WTC11 (cell line): Measurements from ENCODE around the gene MAGI2. TPM values are rescaled to one million over a fixed set of nuclear protein-coding genes. Genes with fewer than 3 reads are reported as not detected.

Experiments
- ATAC-seq: fragments of 200-7000 bp; cut with Tn5 transposase; 2 replicates; pipeline ENCODE4 v1.10.0; 2021; ENCODE audit warnings: mild to moderate bottlenecking, moderate library complexity
- CTCF ChIA-PET: fragments of 300-600 bp; sonication (Branson Sonifier 250); formaldehyde crosslinking; loops from one replicate; lab custom pipeline; 2021; ENCODE audit warnings: antibody characterized with exemption; lab: Charles Lee
- POLR2A ChIA-PET: fragments of 350-600 bp; sonication (Branson Sonifier 250); formaldehyde crosslinking; loops from one replicate; lab custom pipeline; 2021; ENCODE audit warnings: antibody characterized with exemption; lab: Charles Lee
- DNase-seq: peaks from one replicate; pipeline ENCODE4 v3.0.0; 2021; ENCODE audit warnings: low spot score
- H3K27ac Mint-ChIP-seq: 2 replicates; pipeline ENCODE4 v1.8.0; 2021; ENCODE audit warnings: mixed read lengths
- H3K27me3 Mint-ChIP-seq: 2 replicates; pipeline ENCODE4 v1.8.0; 2021; ENCODE audit warnings: low read depth, mild to moderate bottlenecking, moderate library complexity, mixed read lengths
- H3K36me3 Mint-ChIP-seq: 2 replicates; pipeline ENCODE4 v1.8.0; 2021; ENCODE audit warnings: mixed read lengths
- H3K4me1 Mint-ChIP-seq: 2 replicates; pipeline ENCODE4 v1.8.0; 2022; ENCODE audit warnings: mixed read lengths
- H3K4me3 Mint-ChIP-seq: 2 replicates; pipeline ENCODE4 v1.8.0; 2021; ENCODE audit warnings: mild to moderate bottlenecking, moderate library complexity, mixed read lengths
- H3K9me3 Mint-ChIP-seq: 2 replicates; pipeline ENCODE4 v1.8.0; 2021; ENCODE audit warnings: mixed read lengths
- ATF2 ChIP-seq: sonication (generic); formaldehyde crosslinking; IDR thresholded peaks from 2 replicates; pipeline ENCODE4 v1.8.1; 2022; ENCODE audit warnings: low read depth, missing genetic modification reagents, borderline replicate concordance
- CBFB ChIP-seq: sonication (generic); formaldehyde crosslinking; IDR thresholded peaks from 2 replicates; pipeline ENCODE4 v1.8.1; 2022; ENCODE audit warnings: mild to moderate bottlenecking, low read depth, missing genetic modification reagents
- CREM ChIP-seq: sonication (generic); formaldehyde crosslinking; IDR thresholded peaks from 2 replicates; pipeline ENCODE4 v1.8.1; 2022; ENCODE audit warnings: mild to moderate bottlenecking, missing genetic modification reagents, moderate library complexity
- EMX1 ChIP-seq: fragments of 250-450 bp; sonication (Bioruptor Pico); IDR thresholded peaks from 2 replicates; pipeline ENCODE4 v1.8.0; 2021; ENCODE audit warnings: mild to moderate bottlenecking
- GABPB1 ChIP-seq: sonication (generic); formaldehyde crosslinking; IDR thresholded peaks from 2 replicates; pipeline ENCODE4 v1.8.1; 2023; ENCODE audit warnings: mild to moderate bottlenecking, missing genetic modification reagents
- GRHL2 ChIP-seq: fragments of 250-450 bp; sonication (Bioruptor Pico); IDR thresholded peaks from 2 replicates; pipeline ENCODE4 v1.8.0; 2022; ENCODE audit warnings: mild to moderate bottlenecking, moderate library complexity; ENCODE audit not compliant: insufficient replicate concordance, severe bottlenecking
- KAT7 ChIP-seq: sonication (generic); formaldehyde crosslinking; IDR thresholded peaks from 2 replicates; pipeline ENCODE4 v1.8.1; 2023; ENCODE audit warnings: missing genetic modification reagents, mild to moderate bottlenecking, borderline replicate concordance
- SOX15 ChIP-seq: fragments of 250-450 bp; sonication (Bioruptor Pico); IDR thresholded peaks from 2 replicates; pipeline ENCODE4 v1.9.0; 2021; ENCODE audit warnings: mild to moderate bottlenecking
- SP1 ChIP-seq: sonication (generic); formaldehyde crosslinking; conservative IDR thresholded peaks from 2 replicates; pipeline ENCODE4 v1.8.1; 2022; ENCODE audit warnings: missing genetic modification reagents
- STAT6 ChIP-seq: sonication (generic); formaldehyde crosslinking; conservative IDR thresholded peaks from 2 replicates; pipeline ENCODE4 v1.8.1; 2023; ENCODE audit warnings: mild to moderate bottlenecking, low read depth, missing genetic modification reagents, moderate library complexity
- ZNF263 ChIP-seq: sonication (generic); formaldehyde crosslinking; IDR thresholded peaks from 2 replicates; pipeline ENCODE4 v1.8.1; 2022; ENCODE audit warnings: low read depth, mild to moderate bottlenecking, moderate library complexity, missing genetic modification reagents
- ZNF425 ChIP-seq: fragments of 250-450 bp; sonication (Bioruptor Pico); conservative IDR thresholded peaks from 2 replicates; pipeline ENCODE4 v1.9.0; 2021; ENCODE audit warnings: mild to moderate bottlenecking
- total RNA-seq: library from RNA; stranded (reverse); gene quantifications from 3 replicates; pipeline ENCODE4 v1.2.3, GENCODE V29; 2021
- TF ChIP-seq, protein P1 (sequence below): fragments of 250-450 bp; sonication (Bioruptor Pico); IDR thresholded peaks from 2 replicates; pipeline ENCODE4 v1.9.0; 2021; ENCODE audit warnings: mild to moderate bottlenecking

MAGI2 gene
- total RNA-seq, 1 experiment from 2014 or later, result 26.6 TPM

DNA sequence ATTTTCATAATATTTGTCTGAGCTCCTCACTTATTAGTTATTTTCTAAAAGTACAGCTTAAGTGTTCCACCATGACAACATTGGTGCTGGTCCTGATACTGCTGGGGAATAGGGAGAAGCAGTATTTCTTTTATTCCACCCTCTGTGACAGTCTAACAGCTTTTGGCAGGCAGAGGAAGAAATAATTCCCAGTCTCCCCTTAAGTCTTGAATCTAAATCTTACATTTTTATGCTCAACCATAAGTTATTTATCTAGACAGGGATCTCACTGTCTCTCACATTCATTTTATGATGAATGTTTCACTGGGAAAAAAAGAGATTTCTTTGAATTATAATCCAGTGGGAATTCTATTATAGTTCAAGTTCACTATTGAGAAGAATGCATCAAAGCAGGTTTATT lies 71.5 kb downstream of the MAGI2 start (continued):
- TF ChIP-seq CBFB (CRISPR knock-in tag) (no peak), ZNF263 (CRISPR knock-in tag) (no peak)

DNA sequence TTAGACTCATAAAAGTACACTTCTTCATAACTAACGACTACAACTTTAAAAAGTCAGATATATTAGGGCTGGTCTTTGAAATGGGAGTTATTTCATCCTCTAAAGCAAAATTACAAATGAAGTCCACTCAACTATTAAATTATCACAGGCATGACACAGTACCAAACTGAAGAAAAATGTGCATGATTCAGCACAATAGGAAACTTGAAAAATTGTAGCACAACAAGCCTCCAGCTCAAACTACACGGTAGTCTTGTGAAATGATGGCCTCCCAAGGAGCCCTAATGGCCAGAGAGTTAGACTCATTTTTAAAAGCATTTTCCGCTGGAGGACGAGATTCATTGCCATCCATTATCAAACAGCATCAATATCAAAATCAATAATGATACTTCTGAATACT lies 76.4 kb downstream of the MAGI2 start:
- no peaks in the 10 kb centered on the region for H3K4me1 Mint-ChIP-seq
- POLR2A ChIA-PET, result no interaction called here
- CTCF ChIA-PET, result no interaction called here

More for the DNA sequence above, 76.4 kb downstream of the MAGI2 start:
- ATAC-seq (no peak), DNase-seq (no peak)
- no peaks in the 10 kb centered on the region for H3K9me3 Mint-ChIP-seq
- no peaks in the 10 kb centered on the region for H3K36me3 Mint-ChIP-seq
- H3K4me3 Mint-ChIP-seq, result no peak overlapping the region
- H3K27me3 Mint-ChIP-seq, result no peaks in the 10 kb centered on the region
- TF ChIP-seq CREM (CRISPR knock-in tag), result no peak
- TF ChIP-seq KAT7, result no peak
- no peak for TF ChIP-seq ZNF425 (CRISPR knock-in tag)
- TF ChIP-seq EMX1 (CRISPR knock-in tag), result no peak
- no peak for TF ChIP-seq STAT6 (CRISPR knock-in tag)
- TF ChIP-seq GABPB1 (CRISPR knock-in tag), result no peak
- no peak for TF ChIP-seq GRHL2 (CRISPR knock-in tag)
- no peak for TF ChIP-seq SP1
- no peak for TF ChIP-seq ATF2 (CRISPR knock-in tag)
- TF ChIP-seq, protein P1, sequence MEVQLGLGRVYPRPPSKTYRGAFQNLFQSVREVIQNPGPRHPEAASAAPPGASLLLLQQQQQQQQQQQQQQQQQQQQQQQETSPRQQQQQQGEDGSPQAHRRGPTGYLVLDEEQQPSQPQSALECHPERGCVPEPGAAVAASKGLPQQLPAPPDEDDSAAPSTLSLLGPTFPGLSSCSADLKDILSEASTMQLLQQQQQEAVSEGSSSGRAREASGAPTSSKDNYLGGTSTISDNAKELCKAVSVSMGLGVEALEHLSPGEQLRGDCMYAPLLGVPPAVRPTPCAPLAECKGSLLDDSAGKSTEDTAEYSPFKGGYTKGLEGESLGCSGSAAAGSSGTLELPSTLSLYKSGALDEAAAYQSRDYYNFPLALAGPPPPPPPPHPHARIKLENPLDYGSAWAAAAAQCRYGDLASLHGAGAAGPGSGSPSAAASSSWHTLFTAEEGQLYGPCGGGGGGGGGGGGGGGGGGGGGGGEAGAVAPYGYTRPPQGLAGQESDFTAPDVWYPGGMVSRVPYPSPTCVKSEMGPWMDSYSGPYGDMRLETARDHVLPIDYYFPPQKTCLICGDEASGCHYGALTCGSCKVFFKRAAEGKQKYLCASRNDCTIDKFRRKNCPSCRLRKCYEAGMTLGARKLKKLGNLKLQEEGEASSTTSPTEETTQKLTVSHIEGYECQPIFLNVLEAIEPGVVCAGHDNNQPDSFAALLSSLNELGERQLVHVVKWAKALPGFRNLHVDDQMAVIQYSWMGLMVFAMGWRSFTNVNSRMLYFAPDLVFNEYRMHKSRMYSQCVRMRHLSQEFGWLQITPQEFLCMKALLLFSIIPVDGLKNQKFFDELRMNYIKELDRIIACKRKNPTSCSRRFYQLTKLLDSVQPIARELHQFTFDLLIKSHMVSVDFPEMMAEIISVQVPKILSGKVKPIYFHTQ (CRISPR knock-in tag), result no peak
- TF ChIP-seq SOX15 (CRISPR knock-in tag), result no peak
- no peak overlapping the region for H3K27ac Mint-ChIP-seq
